SW 1271 (cell line): ENCODE results near the gene NIN.
"Not testable (repeated sequence)": the region's sequence is repeated elsewhere in the genome, so short reads cannot be mapped to it uniquely, and the experiment has no call there.

Experiments used
- DNase-seq, 2 experiments: peaks; one replicate each; lab custom pipeline; 2025; lab: John Stamatoyannopoulos, UW

The NIN gene

GRCh38 chr14:50837850-50838470, 7.0 kb upstream of the NIN start:
- no peak for DNase-seq

GRCh38 chr14:50837271-50837670, 6.3 kb upstream of the NIN start:
- DNase-seq = no peak

- DNase-seq = no peak
These were observed 5.6 kb upstream of the NIN start for GRCh38 chr14:50836515-50836914.

- no peak for DNase-seq
These were observed 4.3 kb upstream of the NIN start for GRCh38 chr14:50835280-50835679.

- DNase-seq = no peak
These were observed 3.9 kb upstream of the NIN start for GRCh38 chr14:50834802-50835276.

GRCh38 chr14:50832935-50833630, 2.1 kb upstream of the NIN start:
- no peak for DNase-seq

GRCh38 chr14:50831726-50832168, 785 bp upstream of the NIN start:
- no peak for DNase-seq

- peak in 1 of 2 experiments; percentile 22 for DNase-seq
These were observed 674 bp downstream of the NIN start for GRCh38 chr14:50830044-50830931.

GRCh38 chr14:50829489-50830043, 1.4 kb downstream of the NIN start:
- DNase-seq = no peak

- DNase-seq = no peak
These were observed 2.1 kb downstream of the NIN start for GRCh38 chr14:50828721-50829488.

GRCh38 chr14:50826681-50827080, 4.3 kb downstream of the NIN start:
- no peak for DNase-seq

- no peak for DNase-seq
These were observed 5.7 kb downstream of the NIN start for GRCh38 chr14:50825307-50825706.

GRCh38 chr14:50823762-50824636, 7.0 kb downstream of the NIN start:
- no peak for DNase-seq

GRCh38 chr14:50823051-50823761, 7.8 kb downstream of the NIN start:
- DNase-seq = no peak

- DNase-seq = no peak
These were observed 8.4 kb downstream of the NIN start for GRCh38 chr14:50822501-50823042.

GRCh38 chr14:50821510-50822464, 9.2 kb downstream of the NIN start:
- no peak for DNase-seq

- DNase-seq = no peak
These were observed 10.0 kb downstream of the NIN start for GRCh38 chr14:50820786-50821509.

GRCh38 chr14:50819303-50819702, 11.7 kb downstream of the NIN start:
- DNase-seq = not testable (repeated sequence)
